IMR-90 (cell line): Measurements from ENCODE around the gene DGKE. TPM values are rescaled to one million over a fixed set of nuclear protein-coding genes. Genes with fewer than 3 reads are reported as not detected.

Experiments used
- ATAC-seq: fragments of 200-7000 bp; cut with Tn5 transposase; 2 replicates; pipeline ENCODE4 v1.9.1; 2020; ENCODE audit warnings: low read depth, mild to moderate bottlenecking, moderate library complexity
- BruUV-seq: library from RNA; stranded (reverse); fragments of 400-500 nt; replicated peaks from 2 replicates; lab custom pipeline; 2021; lab: Mats Ljungman, UMichigan
- CTCF ChIA-PET: fragments of 300-600 bp; formaldehyde crosslinking; extraction: SDS; loops from one replicate; lab custom pipeline; 2021; ENCODE audit warnings: antibody characterized with exemption; lab: Yijun Ruan, JAX
- POLR2A ChIA-PET: fragments of 300-600 bp; sonication (Branson Sonifier 250); formaldehyde crosslinking; loops from one replicate; lab custom pipeline; 2022; ENCODE audit warnings: antibody characterized with exemption; ENCODE audit not compliant: unreplicated experiment; lab: Charles Lee
- DNase-seq: peaks from one replicate; pipeline ENCODE4 v3.0.0; 2013
- H2AFZ ChIP-seq: replicated peaks from 2 replicates; pipeline ENCODE3; 2013; ENCODE audit warnings: low read length, mild to moderate bottlenecking; ENCODE audit not compliant: poor library complexity
- H2AK5ac ChIP-seq: 2 replicates; pipeline ENCODE4 v1.6.1; 2013; ENCODE audit warnings: low read depth, low read length, inconsistent platforms
- H2AK9ac ChIP-seq: replicated peaks from 2 replicates; pipeline ENCODE3; 2013; ENCODE audit warnings: mild to moderate bottlenecking, low read depth, low read length, moderate library complexity; ENCODE audit not compliant: poor library complexity
- H2BK120ac ChIP-seq: 2 replicates; pipeline ENCODE4 v1.6.1; 2013; ENCODE audit warnings: low read depth, low read length, inconsistent platforms
- H2BK15ac ChIP-seq: 3 replicates; pipeline ENCODE4 v1.6.1; 2013; ENCODE audit warnings: low read depth, low read length, inconsistent platforms
- H2BK20ac ChIP-seq: 2 replicates; pipeline ENCODE4 v1.6.1; 2013; ENCODE audit warnings: low read depth, mild to moderate bottlenecking, inconsistent platforms, low read length, moderate library complexity
- H2BK5ac ChIP-seq: 2 replicates; pipeline ENCODE4 v1.6.1; 2013; ENCODE audit warnings: mild to moderate bottlenecking, low read depth, low read length, inconsistent platforms; ENCODE audit not compliant: poor library complexity, severe bottlenecking
- H3K14ac ChIP-seq: replicated peaks from 2 replicates; pipeline ENCODE4 v1.6.1; 2013; ENCODE audit warnings: low read depth, low read length, inconsistent platforms
- H3K18ac ChIP-seq: 2 replicates; pipeline ENCODE4 v1.6.1; 2013; ENCODE audit warnings: low read depth, low read length, control low read depth
- H3K23ac ChIP-seq: 2 replicates; pipeline ENCODE4 v1.6.1; 2013; ENCODE audit warnings: low read depth, low read length, inconsistent platforms
- H3K27ac ChIP-seq: 2 replicates; pipeline ENCODE4 v1.5.1; 2013; ENCODE audit warnings: mild to moderate bottlenecking, control low read depth, low read length; ENCODE audit not compliant: insufficient read depth
- H3K27me3 ChIP-seq: 2 replicates; pipeline ENCODE4 v1.6.1; 2013; ENCODE audit warnings: low read length; ENCODE audit not compliant: control insufficient read depth, insufficient read depth
- H3K36me3 ChIP-seq: 2 replicates; pipeline ENCODE4 v1.6.1; 2013; ENCODE audit warnings: low read length, mixed read lengths; ENCODE audit not compliant: control insufficient read depth, insufficient read depth
- H3K4ac ChIP-seq: 2 replicates; pipeline ENCODE4 v1.6.1; 2013; ENCODE audit warnings: low read depth, low read length, inconsistent platforms
- H3K4me1 ChIP-seq: 2 replicates; pipeline ENCODE4 v1.6.1; 2013; ENCODE audit warnings: low read length, mixed read lengths; ENCODE audit not compliant: control insufficient read depth, insufficient read depth
- H3K4me2 ChIP-seq: 2 replicates; pipeline ENCODE4 v1.6.1; 2013; ENCODE audit warnings: low read depth, mild to moderate bottlenecking, control low read depth, low read length, moderate library complexity
- H3K4me3 ChIP-seq: 2 replicates; pipeline ENCODE4 v1.5.1; 2013; ENCODE audit warnings: low read depth, mild to moderate bottlenecking, control low read depth, low read length, moderate library complexity; ENCODE audit not compliant: insufficient read depth
- H3K56ac ChIP-seq: 2 replicates; pipeline ENCODE4 v1.6.1; 2013; ENCODE audit warnings: low read length, inconsistent platforms; ENCODE audit not compliant: insufficient read depth; ENCODE audit errors: extremely low read depth
- H3K79me1 ChIP-seq, 2 experiments: 2 replicates each; pipeline ENCODE4 v1.6.1; 2013; ENCODE audit warnings: low read length in 2 of 2, inconsistent platforms in 1 of 2, low read depth in 1 of 2
- H3K9ac ChIP-seq: 2 replicates; pipeline ENCODE4 v1.6.1; 2013; ENCODE audit warnings: low read depth, low read length, control low read depth
- H3K9me1 ChIP-seq: 2 replicates; pipeline ENCODE4 v1.6.1; 2013; ENCODE audit warnings: low read length, inconsistent platforms; ENCODE audit not compliant: insufficient read depth
- H3K9me3 ChIP-seq: 2 replicates; pipeline ENCODE4 v1.6.1; 2013; ENCODE audit warnings: low read length; ENCODE audit not compliant: control insufficient read depth, insufficient read depth
- H4K20me1 ChIP-seq: 2 replicates; pipeline ENCODE4 v1.6.1; 2013; ENCODE audit warnings: low read length, inconsistent platforms; ENCODE audit not compliant: insufficient read depth
- H4K5ac ChIP-seq: 2 replicates; pipeline ENCODE4 v1.6.1; 2013; ENCODE audit warnings: mild to moderate bottlenecking, low read depth, low read length, control low read depth
- H4K8ac ChIP-seq, 2 experiments: 2 replicates each; pipeline ENCODE4 v1.6.1; 2013; ENCODE audit warnings: low read depth in 2 of 2, low read length in 2 of 2, control low read depth in 1 of 2, inconsistent platforms in 1 of 2
- H4K91ac ChIP-seq: 2 replicates; pipeline ENCODE4 v1.6.1; 2013; ENCODE audit warnings: low read depth, low read length, inconsistent platforms; ENCODE audit not compliant: insufficient read depth
- BHLHE40 ChIP-seq: fragments of 150-350 bp; IDR thresholded peaks from 2 replicates; pipeline ENCODE4 v1.6.1; 2016; ENCODE audit warnings: mild to moderate bottlenecking, low read depth, low read length
- CEBPB ChIP-seq: IDR thresholded peaks from 2 replicates; pipeline ENCODE4 v1.6.1; 2012; ENCODE audit warnings: low read depth, low read length, improper control_type of control experiment
- MAFK ChIP-seq: IDR thresholded peaks from 2 replicates; pipeline ENCODE4 v1.6.1; 2012; ENCODE audit warnings: low read depth, low read length, improper control_type of control experiment
- MXI1 ChIP-seq: IDR thresholded peaks from 2 replicates; pipeline ENCODE4 v1.6.1; 2012; ENCODE audit warnings: low read depth, mild to moderate bottlenecking, low read length, moderate library complexity, borderline replicate concordance
- NFE2L2 ChIP-seq: fragments of 150-350 bp; IDR thresholded peaks from 2 replicates; pipeline ENCODE4 v1.6.1; 2016; ENCODE audit warnings: low read depth, mild to moderate bottlenecking, low read length
- POLR2A ChIP-seq: IDR thresholded peaks from 2 replicates; pipeline ENCODE4 v1.6.1; 2012; ENCODE audit warnings: mild to moderate bottlenecking, low read depth, low read length
- RAD21 ChIP-seq: IDR thresholded peaks from 2 replicates; pipeline ENCODE4 v1.6.1; 2012; ENCODE audit warnings: low read length, improper control_type of control experiment
- SMC3 ChIP-seq: fragments of 150-350 bp; IDR thresholded peaks from 2 replicates; pipeline ENCODE4 v1.6.1; 2016; ENCODE audit warnings: low read depth, mild to moderate bottlenecking, antibody characterized with exemption, low read length, moderate library complexity
- WGBS, 2 experiments: methylation state at CpG; one replicate each; pipeline versions ENCODE4 v1.1.5 to v1.1.7; 2013; ENCODE audit warnings: missing lambda C conversion rate in 2 of 2; ENCODE audit not compliant: insufficient read length in 1 of 2; ENCODE audit errors: extremely low coverage in 2 of 2; 5-methylcytosine and 5-hydroxymethylcytosine counted together
- dilution Hi-C: fragments of 300-500 bp; cut with HindIII; formaldehyde crosslinking; loops from one replicate; pipeline ENCODE4 v1.14.3; 2018; ENCODE audit warnings: low sequenced_read_pairs; ENCODE audit not compliant: unreplicated experiment
- in situ Hi-C: fragments of 300-500 bp; cut with MboI; formaldehyde crosslinking; loops from 3 replicates; pipeline ENCODE4 v1.14.3; 2019; ENCODE audit warnings: low sequenced_read_pairs, inconsistent platforms, mixed read lengths
- intact Hi-C: fragments of 100-400 bp; cut with micrococcal nuclease; formaldehyde crosslinking; loops from 2 replicates; pipeline ENCODE4 v1.10.0; 2022
- polyA plus RNA-seq, 3 experiments: library from polyadenylated mRNA; depleted of rRNA; stranded (reverse); fragments of >200 nt; gene quantifications; 2 replicates each; pipeline ENCODE4 v1.2.3, GENCODE V29; 2012; ENCODE audit warnings: low replicate concordance in 1 of 3
- total RNA-seq: library from RNA; depleted of rRNA; stranded (reverse); fragments of >200 nt; gene quantifications from 2 replicates; pipeline ENCODE4 v1.2.3, GENCODE V29; 2012
- TF ChIP-seq, protein P1 (sequence below): fragments of 150-350 bp; IDR thresholded peaks from 2 replicates; pipeline ENCODE4 v1.6.1; 2016; ENCODE audit warnings: low read depth, mild to moderate bottlenecking, low read length, moderate library complexity, borderline replicate concordance
- TF ChIP-seq, protein P2 (sequence below): fragments of 150-350 bp; IDR thresholded peaks from 2 replicates; pipeline ENCODE4 v1.6.1; 2017; ENCODE audit warnings: mild to moderate bottlenecking, antibody characterized with exemption, low read length, low read depth
- TF ChIP-seq, protein P3 (sequence below): conservative IDR thresholded peaks from 2 replicates; pipeline ENCODE4 v1.5.1; 2012; ENCODE audit warnings: mild to moderate bottlenecking, low read depth, low read length, improper control_type of control experiment

Gene DGKE
- total and polyA plus RNA-seq, 2 of the 4 experiments (the other 2 are of a cell fraction) = 3.9 to 5.0 TPM

DNA sequence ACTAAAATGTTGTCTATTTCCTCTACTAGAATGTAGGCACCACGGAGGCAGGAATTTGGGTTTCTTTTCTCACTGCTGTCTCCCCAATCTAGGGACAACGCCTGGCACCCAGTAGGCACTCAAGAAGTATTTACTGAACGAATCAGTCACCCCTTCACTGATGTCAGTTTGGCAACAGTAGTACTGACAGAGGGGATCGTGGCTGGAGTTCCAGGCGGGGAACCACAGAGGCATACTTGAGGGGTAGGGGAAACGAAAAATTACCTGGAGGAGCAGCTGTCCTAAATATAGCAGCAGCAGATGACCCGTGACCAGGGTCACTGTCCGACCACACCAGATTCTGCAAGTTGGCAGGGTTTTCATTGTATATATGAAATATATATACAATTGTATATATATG, 46.6 kb downstream of the DGKE start:
- Histone ChIP-seq H3K27me3 (no peaks in the 10 kb centered on the region), H2AK5ac (no peak overlapping the region), H2AFZ (no peak overlapping the region), H3K4me2 (no peak overlapping the region), H3K4me3 (no peak overlapping the region), H2AK9ac (no peak overlapping the region), H3K9me1 (peaks cover 5% of the 10 kb centered on the region; the same call in 1 of the 2 replicates), H3K14ac (no peak overlapping the region), H3K9me3 (no peaks in the 10 kb centered on the region), H2BK15ac (no peak overlapping the region), H2BK5ac (no peak overlapping the region), H3K27ac (no peak overlapping the region), H4K5ac (no peak overlapping the region), H3K4ac (no peak overlapping the region), H3K9ac (no peak overlapping the region), H4K91ac (no peak overlapping the region), H4K20me1 (no peaks in the 10 kb centered on the region), H3K56ac (no peak overlapping the region), H4K8ac (no peak overlapping the region), H3K4me1 (no peaks in the 10 kb centered on the region), H3K79me1 (no peaks in the 10 kb centered on the region), H3K23ac (no peak overlapping the region), H3K36me3 (no peaks in the 10 kb centered on the region), H2BK20ac (no peak overlapping the region), H2BK120ac (no peak overlapping the region), H3K18ac (no peak overlapping the region)
- TF ChIP-seq BHLHE40 (no peak), MAFK (no peak), SMC3 (no peak), POLR2A (no peak), MXI1 (no peak), CEBPB (no peak), RAD21 (no peak), NFE2L2 (no peak)
- TF ChIP-seq, protein P1, sequence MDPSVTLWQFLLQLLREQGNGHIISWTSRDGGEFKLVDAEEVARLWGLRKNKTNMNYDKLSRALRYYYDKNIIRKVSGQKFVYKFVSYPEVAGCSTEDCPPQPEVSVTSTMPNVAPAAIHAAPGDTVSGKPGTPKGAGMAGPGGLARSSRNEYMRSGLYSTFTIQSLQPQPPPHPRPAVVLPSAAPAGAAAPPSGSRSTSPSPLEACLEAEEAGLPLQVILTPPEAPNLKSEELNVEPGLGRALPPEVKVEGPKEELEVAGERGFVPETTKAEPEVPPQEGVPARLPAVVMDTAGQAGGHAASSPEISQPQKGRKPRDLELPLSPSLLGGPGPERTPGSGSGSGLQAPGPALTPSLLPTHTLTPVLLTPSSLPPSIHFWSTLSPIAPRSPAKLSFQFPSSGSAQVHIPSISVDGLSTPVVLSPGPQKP = no peak
- TF ChIP-seq, protein P2, sequence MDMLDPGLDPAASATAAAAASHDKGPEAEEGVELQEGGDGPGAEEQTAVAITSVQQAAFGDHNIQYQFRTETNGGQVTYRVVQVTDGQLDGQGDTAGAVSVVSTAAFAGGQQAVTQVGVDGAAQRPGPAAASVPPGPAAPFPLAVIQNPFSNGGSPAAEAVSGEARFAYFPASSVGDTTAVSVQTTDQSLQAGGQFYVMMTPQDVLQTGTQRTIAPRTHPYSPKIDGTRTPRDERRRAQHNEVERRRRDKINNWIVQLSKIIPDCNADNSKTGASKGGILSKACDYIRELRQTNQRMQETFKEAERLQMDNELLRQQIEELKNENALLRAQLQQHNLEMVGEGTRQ = no peak
- TF ChIP-seq, protein P3, sequence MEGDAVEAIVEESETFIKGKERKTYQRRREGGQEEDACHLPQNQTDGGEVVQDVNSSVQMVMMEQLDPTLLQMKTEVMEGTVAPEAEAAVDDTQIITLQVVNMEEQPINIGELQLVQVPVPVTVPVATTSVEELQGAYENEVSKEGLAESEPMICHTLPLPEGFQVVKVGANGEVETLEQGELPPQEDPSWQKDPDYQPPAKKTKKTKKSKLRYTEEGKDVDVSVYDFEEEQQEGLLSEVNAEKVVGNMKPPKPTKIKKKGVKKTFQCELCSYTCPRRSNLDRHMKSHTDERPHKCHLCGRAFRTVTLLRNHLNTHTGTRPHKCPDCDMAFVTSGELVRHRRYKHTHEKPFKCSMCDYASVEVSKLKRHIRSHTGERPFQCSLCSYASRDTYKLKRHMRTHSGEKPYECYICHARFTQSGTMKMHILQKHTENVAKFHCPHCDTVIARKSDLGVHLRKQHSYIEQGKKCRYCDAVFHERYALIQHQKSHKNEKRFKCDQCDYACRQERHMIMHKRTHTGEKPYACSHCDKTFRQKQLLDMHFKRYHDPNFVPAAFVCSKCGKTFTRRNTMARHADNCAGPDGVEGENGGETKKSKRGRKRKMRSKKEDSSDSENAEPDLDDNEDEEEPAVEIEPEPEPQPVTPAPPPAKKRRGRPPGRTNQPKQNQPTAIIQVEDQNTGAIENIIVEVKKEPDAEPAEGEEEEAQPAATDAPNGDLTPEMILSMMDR = no peak
- dilution Hi-C loops (no loop called here), in situ Hi-C loops (no loop called here), intact Hi-C loops (no loop called here)
- ChIA-PET POLR2A (no interaction called here), CTCF (no interaction called here)
- DNase-seq (no peak), ATAC-seq (no peak)
- no CpG with 5 or more reads among the region's 8 CpGs for WGBS, 2 experiments
- no TSS peak for BruUV-seq
